Measurements from ENCODE around the gene CPN1.

CPN1 gene

DNA sequence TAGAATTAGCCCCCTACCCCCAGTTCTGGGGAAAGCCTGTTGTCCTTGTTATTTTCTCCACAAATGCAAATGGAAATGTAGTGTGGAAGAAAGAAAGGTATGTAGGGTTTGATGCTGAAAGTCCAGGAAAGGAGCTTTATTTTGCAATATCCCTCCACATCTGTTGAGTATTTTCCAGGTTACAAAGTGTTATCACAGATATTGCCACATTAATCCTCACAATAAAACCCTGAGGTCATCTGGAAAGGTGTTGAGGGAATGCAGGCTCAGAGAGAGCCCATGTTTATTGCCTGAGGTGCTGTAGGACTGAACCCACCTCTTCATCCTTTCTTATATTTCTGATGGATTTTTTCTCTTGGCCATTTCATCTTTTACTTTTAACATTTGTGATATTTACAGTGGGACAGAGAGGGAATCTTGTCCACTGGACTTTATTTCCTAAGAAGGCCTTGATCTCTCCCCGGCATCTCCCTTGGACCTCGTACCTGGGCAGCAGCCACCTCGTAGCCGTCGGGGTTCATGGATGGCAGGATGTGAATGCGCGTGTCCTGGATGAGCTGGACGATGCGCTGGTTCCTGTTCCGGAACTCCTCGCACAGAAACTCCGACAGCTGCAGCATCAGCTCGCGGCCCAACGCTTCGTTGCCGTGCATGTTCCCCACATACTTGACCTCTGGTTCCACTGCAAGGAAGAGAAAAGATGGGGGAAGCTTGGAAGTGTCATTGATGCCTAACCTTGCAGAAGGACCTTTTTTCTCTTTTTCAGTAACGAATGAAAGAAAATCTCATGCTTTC is 6.0 kb downstream of the CPN1 start:
- DNase-seq = no peak

DNA sequence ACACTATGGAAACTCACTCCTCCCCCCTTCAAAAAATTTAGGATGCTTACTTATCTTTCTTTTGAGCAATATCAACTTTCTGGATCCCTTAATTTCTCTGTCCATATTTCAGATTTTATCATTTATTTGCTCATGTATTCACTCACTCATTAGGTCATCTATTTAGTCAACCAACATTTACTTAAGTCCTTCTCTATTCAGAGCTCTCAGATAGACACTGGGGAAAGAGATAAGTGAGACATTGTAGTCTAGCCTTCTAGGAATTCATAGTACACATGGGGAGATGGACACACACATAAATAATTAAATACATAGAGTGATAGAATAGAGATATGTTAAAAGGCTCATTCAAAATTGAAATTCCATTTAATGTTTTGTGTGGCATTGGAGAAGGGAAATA is 9.2 kb downstream of the CPN1 start:
- no peak for DNase-seq

DNA sequence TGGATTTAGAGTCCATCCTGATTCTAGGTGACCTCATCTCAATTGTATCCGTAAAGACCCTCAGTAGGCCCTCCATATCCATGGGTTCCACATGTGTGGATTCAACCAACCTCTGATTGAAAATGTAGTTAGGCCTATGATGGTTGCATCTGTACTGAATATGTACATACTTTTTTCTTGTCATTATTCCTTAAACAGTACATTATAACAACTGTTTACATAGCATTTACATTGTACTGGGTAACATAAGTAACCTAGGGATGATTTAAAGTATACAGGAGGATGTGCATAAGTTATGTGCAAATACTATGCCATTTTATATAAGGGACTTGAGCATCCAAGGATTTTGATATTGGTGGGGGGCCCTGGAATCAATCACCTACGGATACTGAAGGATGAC is 10.1 kb downstream of the CPN1 start:
- no peak for DNase-seq

DNA sequence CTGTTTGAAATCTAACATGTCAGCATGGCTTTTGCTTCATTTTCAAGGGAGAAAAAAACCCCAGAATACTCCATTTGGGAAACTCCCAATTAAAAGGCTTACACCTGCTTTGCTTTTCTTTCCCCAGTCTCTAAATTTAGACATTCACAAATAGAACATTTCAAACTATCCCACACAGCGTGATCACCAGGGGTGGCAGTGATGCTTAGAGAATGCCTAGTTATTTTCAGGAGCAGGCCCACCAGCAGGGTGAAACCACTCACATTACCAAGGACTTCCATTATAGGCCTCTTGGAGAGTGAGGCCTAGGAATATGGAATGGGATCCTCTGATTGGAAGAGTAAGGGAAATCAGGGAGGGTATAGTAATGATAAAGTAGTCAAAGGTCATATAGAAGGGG is 14.2 kb downstream of the CPN1 start:
- DNase-seq = no peak

DNA sequence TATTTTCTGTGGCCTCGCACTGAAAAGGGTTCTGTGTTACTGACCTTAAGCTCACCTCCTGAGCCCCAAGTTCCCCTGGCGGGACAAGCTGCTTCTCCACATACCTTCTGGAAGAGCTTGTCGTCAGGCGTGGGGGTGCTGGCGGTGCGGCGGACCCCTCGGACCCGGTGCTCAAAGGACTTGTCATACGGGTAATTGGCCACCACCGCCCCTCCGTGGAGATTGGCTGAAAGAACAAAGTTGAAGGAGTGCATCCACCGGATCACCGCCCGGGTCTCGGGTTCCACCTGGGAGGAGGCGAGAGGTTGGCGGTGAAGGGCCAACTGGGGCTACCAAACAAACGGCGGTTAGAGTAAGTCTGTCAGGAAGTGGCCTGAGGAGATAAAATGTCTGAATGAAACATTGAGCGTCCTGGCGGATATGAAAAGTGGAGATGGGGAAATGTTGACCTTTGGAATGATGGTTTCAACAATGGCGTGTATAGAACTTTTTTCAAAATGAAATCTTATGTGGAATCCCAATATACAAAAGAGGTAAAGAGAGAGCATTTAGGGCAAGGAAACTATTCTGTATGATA is 16.5 kb downstream of the CPN1 start:
- DNase-seq = no peak

- DNase-seq = no peak
Measured at GRCh38 chr10:100061401-100061800, 20.3 kb downstream of the CPN1 start.

DNA sequence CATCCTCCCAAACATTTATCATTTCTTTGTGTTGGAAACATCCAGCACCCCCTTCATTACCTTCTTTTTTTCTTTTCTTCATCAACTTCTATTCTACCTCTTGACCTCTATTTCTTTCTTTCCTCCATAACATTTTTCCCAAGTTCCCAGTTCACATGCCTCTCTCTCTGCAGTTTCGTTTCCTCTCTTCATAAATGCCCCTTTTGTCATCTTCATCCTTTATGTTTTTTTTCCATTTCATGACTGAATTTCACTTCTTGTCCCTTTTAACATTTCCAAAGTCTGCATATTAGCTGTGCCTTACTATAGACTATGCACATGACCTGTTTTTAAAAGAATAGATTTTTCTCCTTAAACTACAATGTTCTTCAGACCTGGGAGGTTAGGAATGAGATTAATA is 23.7 kb downstream of the CPN1 start:
- DNase-seq = no peak

GRCh38 chr10:100053686-100054460 is 27.8 kb downstream of the CPN1 start:
- DNase-seq = no peak

DNA sequence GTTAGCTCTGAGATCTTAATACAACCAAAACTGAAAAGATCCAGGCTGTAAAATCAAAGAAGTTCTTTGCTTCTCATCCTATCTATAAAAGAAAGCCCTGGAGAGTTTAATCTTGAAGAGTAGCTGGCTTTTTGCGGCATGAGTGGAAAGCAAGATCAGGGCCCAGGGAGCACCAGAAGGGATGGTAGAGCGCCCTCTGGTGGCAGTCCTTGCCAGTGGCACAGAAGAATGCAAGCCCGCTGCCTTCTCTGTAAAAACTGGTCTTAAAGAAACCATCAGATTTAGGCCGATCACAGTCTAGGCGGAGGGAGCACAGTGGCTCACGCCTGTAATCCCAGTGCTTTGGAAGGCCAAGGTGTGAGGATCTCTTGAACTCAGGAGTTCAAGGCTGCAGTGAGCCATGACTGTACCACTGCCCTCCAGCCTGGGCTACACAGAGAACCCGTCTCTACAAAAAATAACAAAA is 35.6 kb downstream of the CPN1 start:
- peak; percentile 79 for DNase-seq

DNA sequence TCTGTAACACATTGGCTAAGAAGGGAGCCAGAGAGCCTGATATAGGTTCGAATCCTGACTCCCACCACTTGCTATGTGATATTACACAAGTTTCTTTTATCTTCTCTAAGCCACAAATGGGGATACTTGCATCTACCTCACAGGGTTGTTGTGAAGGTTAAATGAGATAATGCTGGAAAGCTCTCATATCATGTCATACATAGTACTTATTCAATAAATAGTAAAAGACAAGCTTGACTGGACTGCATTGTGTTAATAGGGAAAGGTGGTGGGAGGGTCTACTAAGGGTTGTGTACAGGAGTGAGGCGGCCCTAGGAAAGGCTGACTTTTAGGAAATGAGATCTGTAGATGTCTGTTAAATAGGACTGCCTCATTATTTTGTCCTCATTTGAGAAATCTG is 36.1 kb downstream of the CPN1 start:
- DNase-seq = no peak

DNA sequence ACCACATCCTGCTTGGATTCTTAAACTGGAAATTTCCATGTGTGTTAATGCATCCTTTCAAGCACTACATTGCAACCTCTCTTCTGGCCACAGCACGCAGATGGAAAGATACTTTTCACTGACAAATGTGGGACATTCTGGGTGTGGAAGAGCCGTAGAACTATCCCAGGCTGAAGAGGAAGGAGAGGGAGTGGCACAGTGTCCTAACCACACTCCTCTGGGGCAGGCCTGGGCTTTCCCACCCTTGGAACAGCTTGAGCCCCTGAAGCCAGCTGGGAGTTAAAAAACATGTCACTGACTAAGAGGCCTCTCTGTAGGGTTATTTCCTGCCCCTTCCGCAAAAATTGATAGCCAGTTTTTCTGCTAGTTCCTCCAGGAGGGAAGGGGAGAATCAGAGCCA is 37.9 kb downstream of the CPN1 start:
- no peak for DNase-seq

- no peak for DNase-seq
Measured at GRCh38 chr10:100043344-100043743, 38.3 kb downstream of the CPN1 start.

DNA sequence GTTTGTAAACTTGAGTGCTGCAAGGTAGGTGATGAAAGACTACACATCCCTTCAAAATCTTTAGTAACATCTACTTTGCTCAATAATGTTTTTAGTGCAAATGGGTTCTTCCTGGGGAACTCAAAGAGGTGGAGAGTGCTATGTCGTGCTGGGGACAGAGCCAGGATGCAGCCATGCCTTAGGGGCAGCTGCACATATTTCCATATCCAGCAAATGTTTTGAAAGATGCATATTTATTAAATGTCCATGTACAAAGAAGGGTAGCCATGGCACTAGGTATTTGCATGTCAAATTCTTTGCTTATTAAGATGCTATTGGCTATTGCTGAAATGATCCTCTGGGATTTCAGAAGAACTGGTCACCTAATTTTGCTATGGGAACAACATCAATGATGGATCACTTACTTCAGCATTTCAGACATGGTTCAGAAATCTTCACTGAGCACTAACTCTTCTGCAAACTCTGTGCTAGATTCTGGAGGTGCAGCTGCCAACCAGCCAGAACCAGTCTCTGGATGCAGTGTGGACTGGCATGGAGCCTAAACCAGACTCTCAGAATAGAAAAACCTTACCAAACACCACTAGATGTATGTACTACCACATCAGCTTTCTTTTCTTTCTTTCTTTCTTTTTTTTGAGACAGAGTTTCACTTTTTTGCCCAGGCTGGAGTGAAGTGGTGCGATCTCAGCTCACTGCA is 40.2 kb downstream of the CPN1 start:
- no peak for DNase-seq

DNA sequence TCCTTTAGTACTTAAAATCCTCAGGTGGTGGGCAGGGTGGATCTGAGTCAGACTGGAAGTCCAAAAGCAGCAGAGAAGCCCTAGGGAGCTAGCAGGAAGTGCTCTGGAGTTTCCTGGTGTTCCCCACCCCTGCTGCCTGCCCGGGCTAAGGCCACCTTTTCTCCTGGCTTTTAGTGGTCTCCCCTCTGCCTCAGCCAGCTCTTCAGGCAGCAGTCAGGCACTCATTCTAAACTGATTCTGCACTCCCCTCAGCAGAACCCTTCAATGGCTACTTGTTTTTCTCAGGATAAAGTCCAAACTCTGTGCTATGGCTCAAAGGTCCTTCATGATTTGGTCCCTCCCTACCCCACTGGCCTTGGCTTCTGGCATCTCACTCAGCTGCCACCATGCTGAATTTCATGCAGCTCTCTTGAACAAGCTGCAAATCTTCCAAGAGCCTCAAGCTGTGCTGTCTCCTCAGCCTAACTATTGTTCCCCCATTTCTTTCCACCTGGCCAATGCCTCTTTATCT is 43.1 kb downstream of the CPN1 start:
- DNase-seq = no peak

- DNase-seq = no peak
Measured at GRCh38 chr10:100037758-100038315, 43.8 kb downstream of the CPN1 start.

DNA sequence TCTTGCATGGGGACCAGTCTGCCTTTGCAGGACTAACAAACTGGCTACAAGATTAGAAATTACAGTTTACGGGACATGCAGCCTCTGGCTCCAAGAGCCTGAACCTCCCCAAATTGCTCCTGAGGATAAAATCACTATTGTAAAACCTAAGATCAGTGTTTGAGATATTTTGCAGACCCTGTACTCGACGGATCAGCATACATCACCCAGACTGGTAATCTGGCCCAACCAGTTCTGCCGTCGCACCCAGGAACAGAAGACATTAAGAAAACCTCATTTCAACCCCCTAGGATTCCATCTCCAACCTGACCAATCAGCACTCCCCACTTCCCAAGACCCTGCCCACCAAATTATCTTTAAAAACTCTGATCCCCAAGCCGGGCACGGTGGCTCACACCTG is 44.8 kb downstream of the CPN1 start:
- DNase-seq = no peak

DNA sequence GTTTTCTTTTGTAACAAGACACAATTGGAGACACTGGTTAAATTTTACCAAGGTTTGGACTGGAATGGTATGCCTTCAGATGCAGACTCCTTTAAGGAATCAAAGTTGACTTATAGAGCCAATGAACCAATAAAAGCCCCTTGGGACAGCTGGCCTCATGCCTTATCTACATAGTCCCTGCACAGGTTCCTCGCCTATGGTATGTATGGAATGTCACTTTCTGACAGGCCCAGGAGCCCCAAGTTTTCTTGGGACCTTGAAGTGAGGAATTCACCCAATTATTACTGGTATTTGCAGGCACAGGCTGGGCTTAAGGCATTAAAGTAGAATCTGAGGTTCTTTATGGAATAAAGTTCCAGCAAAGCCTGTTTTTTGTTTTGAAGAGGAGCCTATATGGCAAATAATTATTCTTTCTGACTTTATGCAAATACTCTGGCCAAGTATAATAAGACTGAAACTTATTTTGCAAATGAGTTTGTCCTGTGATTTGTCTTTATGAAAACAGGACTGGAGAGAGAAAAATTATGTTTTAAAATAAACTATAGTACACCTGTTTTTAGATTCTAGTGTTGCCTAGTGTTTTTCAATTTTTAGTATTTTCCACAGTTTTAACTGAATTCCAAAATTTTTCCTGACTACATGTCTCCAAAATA is 47.8 kb downstream of the CPN1 start:
- DNase-seq = no peak

GRCh38 chr10:100027416-100027815 is 54.3 kb downstream of the CPN1 start:
- no peak for DNase-seq

DNA sequence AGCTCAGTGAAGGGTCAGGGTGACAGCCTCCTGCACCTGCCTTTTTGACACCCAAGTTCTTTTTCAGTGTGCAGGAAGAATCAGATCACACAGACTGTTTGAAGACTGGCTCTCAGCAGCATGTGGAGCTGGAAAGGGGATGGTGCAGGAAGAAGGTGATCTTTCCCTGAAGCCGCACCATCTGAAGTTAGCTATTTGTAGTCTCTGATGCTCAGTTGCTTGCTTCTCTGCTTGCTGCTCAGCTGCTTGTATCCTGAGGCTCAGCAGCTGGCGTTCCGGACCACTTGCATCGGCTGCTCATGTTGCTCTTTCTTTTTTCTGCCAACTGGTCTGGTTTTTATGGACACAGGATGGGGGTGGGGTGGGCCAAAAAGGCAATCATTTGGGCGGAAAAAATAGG is 56.1 kb downstream of the CPN1 start:
- DNase-seq = no peak

- DNase-seq = no peak
Measured at GRCh38 chr10:100024748-100025147, 56.9 kb downstream of the CPN1 start.

- no peak for DNase-seq
Measured at GRCh38 chr10:100022403-100022802, 59.3 kb downstream of the CPN1 start.

- DNase-seq = no peak
Measured at GRCh38 chr10:100021322-100021721, 60.3 kb downstream of the CPN1 start.
